Stimulated activated CD4-positive, alpha-beta T cell treated with anti-CD3 and anti-CD28 coated beads, Interleukin-2, amount 100 ng/mL, for 48 hours (primary cell): ENCODE data around the gene ANKRD12.

ENCODE experiments used
- DNase-seq, 2 donors: peaks; one replicate each; pipeline ENCODE4 v3.0.0-alpha.2; 2020

Gene ANKRD12

GRCh38 chr18:9106800-9107584 is 29.6 kb upstream of the ANKRD12 start:
- DNase-seq: no peak

GRCh38 chr18:9108911-9109310 is 27.7 kb upstream of the ANKRD12 start:
- no peak for DNase-seq

DNA sequence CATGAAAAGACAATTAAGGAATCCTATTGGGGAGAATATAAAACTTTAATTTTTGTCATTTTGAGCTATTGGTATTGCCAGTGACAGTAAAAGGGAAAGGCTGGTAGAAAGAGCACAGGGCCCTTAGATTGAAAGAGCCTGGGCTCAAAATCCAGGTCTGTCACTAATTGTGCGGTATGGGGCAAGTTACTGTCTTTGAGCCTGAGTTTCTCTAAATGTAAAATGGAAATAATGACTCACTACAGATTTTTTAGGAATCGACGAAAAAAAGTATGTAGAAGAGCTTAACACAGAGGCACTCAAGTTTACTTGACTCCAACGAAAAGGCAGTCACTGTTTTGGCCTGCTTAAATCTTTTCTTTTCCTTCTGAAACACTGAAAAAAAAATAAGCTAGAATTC is 27.1 kb upstream of the ANKRD12 start:
- no peak for DNase-seq

GRCh38 chr18:9113468-9114149 is 23.0 kb upstream of the ANKRD12 start:
- DNase-seq: no peak

DNA sequence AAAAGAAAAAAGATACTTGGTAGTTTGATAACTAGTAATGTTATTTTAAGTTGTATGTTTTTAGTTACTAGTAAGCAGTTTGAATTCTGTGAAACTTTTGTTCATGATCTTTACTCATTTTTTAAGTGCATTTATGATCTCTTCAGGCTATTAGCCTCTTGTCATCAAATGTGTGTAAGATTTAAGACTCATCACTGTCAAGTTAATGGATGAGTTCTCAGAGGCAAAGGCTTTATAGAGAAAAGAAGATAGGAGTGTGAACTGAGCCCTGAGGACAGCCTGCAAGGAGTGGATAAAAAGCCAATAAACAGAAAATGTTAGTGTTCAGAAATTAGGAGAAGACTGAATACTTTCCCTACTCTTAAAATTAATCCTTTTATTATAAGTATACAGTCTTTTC is 20.6 kb upstream of the ANKRD12 start:
- no peak for DNase-seq

- no peak for DNase-seq
These were observed 18.4 kb upstream of the ANKRD12 start for GRCh38 chr18:9117980-9118841.

DNA sequence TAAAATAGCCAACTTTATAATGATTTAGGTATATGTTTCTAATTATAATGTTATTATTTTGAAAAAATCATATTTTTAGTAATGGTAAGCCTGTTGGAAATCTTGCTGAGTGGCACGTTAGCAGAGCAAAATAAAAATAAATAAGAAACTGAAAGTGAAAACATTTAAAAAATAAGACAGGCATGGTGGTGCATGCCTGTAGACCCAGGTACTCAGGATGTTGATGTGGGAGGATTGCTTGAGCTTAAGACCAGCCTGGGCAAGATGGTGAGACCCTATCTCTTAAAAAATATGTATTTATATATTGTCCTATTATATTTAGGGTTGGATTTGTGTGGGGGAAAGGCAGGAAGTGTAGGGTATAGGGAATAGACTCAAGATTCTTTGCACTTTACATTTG is 15.8 kb upstream of the ANKRD12 start:
- DNase-seq: no peak

GRCh38 chr18:9123520-9123919 is 13.1 kb upstream of the ANKRD12 start:
- no peak for DNase-seq

DNA sequence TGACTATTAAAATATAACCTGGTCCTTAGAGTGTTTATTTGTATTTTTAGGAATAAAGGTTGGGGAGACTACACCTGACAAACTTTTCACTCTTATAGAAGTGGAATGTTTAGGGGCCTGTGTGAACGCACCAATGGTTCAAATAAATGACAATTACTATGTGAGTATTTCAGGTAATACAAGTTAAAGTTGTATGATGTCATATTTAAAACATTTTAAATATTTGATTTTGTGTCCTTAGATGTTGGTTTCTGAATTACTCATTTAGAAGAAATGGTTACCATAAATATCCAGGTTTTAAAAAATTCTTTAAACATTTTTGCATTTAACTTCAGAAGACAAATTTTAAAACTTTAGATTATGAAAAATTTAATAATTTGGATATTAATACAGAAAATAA is 11.8 kb upstream of the ANKRD12 start:
- no peak for DNase-seq

DNA sequence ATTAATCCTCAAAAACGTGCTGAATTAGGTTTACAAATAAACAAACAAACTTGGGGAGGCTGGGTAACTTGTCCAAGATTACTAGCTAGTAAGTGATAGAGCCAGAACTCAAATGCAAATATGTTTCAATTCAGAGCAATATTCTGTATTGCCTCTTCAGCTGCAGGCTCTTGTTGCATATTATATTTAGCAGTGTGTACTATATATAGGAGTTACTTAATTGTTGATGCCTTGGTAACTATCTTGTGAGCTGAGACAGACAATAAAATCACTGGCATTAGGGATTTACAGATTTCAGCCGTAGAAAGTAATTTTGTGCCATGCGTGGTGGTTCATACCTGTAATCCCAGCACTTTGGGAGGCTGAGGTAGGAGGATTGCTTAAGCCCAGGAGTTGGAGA is 10.2 kb upstream of the ANKRD12 start:
- no peak for DNase-seq

DNA sequence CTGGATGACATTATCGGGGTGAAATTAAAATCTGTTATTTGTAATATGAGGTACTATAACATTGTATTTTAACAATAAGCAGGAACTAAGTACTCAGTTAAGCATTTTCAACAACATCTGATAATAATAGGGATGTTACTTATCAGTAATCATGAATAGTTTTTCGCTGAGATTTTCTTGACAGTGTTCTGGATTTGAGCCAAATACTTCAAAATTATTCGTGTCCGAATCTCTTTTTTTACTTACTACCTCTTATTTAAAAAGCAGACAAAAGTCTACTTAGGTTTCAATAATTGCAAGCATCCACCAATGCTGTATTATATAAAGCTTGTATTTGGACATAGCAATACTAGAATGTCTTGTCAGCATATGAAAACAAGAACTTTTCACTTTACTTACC is 6.4 kb upstream of the ANKRD12 start:
- DNase-seq: no peak

GRCh38 chr18:9130806-9131205 is 5.8 kb upstream of the ANKRD12 start:
- DNase-seq: no peak

DNA sequence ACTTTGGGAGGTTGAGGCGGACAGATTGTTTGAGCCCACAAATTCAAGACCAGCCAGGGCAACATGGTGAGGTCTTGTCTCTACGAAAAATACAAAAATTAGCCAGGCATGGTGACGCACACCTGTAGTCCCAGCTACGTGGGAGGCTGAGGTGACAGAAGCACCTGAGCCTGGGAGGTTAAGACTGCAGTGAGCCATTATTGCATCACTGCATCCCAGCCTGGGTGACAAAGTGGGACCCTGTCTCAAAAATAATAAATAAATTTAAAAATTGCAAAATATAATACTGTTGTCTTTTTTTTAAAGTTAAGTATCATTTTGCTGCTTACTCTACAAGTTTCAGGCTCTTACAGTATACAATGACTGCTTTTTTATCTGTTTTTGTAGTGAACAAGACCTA is 4.0 kb upstream of the ANKRD12 start:
- DNase-seq: no peak

DNA sequence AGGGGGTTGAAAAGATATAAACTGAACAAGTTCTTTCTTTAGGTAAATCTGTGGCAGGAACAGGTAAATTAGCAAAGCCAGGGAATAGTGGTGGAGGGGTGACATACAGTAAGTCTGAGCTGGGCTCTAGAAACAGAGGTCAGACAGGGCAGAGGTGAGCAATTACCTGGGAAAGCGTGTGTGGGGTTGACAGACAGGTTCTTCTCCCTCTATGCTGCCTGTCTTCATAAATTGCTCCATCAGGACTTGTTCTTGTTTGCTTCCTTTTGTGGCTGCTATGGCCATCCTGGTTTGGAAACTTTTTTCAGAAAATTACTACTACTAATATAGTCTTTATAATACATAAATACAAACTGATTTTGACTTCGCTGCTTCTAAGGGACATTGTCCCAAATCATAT is 3.4 kb upstream of the ANKRD12 start:
- DNase-seq: no peak

GRCh38 chr18:9135081-9135911 is 1.3 kb upstream of the ANKRD12 start:
- DNase-seq: no peak

DNA sequence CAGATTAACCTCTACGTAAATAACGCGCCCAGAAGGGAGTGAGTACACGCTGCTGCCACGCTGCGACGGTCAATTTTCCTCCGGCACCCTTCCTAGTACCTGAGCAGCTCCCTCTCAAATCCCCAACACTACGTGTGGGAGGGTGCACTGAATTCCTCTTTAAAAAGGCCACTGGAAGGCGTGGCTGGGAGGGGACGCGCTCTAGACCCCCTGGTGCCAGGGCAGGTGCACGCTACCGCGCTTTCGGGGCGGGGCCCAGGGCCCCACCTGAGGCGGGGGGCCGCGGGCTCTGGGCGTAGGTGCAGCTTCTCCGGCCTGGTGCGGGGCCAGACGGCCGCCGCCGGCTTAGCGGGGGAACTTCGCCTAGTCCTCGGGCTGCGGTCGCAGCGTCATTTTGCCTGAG is 668 bp upstream of the ANKRD12 start:
- peak in 1 of 2 donors; percentile 28 for DNase-seq

DNA sequence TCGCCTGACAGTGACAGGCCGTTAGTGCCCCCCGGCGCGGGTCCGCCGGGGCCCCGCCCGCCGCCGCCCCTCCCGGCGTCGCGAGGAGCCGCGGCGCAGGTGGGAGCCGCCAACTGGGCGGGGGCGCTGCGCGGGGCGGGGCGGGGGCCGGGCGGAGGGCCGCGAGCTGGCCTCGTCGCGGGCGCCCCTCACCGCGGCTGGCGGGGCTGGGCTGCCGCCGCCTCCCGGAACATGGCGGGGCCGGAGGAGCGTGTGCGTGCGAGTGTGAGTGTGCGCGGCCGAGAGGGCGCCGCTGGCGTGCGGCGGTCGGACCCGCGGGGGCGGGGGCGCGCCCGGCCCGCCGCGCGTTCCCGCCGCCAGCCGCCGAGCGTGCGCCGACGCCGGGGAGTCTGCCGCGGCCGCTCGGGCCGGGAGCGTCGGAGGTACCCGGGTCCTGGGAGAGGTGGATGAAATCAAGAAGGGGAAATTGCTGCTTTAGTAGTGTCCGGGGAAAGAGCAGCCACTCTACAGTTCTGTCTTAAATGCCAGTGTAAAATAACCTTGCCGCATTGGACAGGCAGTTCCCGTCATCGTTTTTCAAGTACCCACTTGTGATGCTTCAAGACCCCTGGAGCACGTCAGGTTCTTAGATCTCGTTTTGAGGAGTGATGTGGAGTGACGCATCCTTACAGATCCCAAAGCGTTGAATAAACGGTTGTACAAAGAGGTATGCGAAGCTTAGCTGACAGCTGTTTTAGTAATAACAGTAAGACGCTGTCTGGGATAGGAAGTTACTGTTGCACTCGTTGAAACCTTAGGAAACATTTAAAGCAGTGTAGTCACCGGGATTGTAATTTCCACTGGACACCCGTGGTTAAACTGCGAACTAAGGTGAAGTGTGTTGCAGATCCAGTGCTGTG is 836 bp downstream of the ANKRD12 start:
- peak; percentile 54 for DNase-seq

DNA sequence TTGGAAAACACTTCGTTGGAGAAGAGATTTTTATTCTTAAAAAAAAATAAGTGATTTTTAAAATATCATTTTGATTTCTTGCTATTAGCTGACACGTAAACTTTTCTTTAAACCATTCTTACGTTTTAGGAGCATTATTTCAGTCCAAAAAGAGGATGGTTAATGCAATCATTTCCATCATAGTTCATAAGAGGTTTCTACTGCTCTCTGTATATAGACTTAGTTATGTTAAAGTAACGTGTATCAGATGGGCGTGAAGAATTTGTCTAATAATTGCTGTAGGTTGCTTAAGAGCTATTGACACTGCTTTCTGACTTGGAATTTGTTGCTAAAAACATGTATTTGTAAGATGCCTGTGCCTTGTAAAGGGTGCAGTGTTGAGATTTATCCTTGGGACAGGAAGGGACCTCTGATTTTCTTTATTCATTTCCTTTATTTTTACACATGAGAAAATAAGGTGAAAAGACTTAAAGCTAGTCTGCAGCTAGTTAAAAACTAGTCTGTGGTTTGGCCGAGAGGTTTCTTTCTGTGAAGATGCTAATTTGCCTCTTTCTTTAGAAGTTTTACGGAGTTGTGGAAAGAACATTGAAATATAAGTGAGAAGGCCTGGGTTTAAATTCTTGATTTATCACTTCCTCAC is 2.9 kb downstream of the ANKRD12 start:
- DNase-seq: no peak

DNA sequence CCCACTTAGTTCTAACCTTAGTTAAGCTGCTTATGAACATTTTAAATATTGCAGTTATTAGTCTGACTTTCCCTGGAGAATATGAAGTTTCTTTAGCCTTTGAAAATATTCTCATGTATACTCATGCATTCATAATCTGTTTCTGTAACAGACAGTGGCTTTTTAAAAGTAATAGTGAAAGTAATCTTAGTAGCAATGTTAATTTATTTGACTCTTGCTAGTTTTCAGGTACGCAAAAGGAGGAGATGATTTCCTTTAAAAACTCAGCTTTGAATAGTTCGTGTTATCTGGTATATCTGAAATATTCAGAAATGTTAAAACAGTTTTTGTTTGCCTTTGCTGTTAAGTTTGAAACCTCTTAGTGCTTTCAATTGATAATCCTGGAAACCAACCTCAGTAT is 3.8 kb downstream of the ANKRD12 start:
- no peak for DNase-seq

GRCh38 chr18:9140984-9141383 is 4.4 kb downstream of the ANKRD12 start:
- DNase-seq: no peak

GRCh38 chr18:9146224-9146623 is 9.6 kb downstream of the ANKRD12 start:
- no peak for DNase-seq
